Activated CD4-positive, alpha-beta memory T cell treated with anti-CD3 and anti-CD28 coated beads, Interleukin-2, amount 10 ng/mL, durations not matched to agents 7 days and 5 days (primary cell): ENCODE results near the gene TNS3. TPM values are rescaled to one million over a fixed set of nuclear protein-coding genes. Genes with fewer than 3 reads are reported as not detected.
"Not testable (repeated sequence)": the region's sequence is repeated elsewhere in the genome, so short reads cannot be mapped to it uniquely, and the experiment has no call there.

ENCODE experiments used
- CTCF ChIA-PET: fragments of 350-600 bp; sonication (Branson Sonifier 250); formaldehyde crosslinking; loops from one replicate; lab custom pipeline; 2021; ENCODE audit warnings: antibody characterized with exemption, inconsistent platforms; lab: Charles Lee
- POLR2A ChIA-PET: fragments of 350-600 bp; sonication (Branson Sonifier 250); formaldehyde crosslinking; loops from one replicate; lab custom pipeline; 2021; ENCODE audit warnings: antibody characterized with exemption; lab: Charles Lee
- DNase-seq: peaks from one replicate; pipeline ENCODE4 v3.0.0-alpha.2; 2020
- H3K27ac Mint-ChIP-seq: one replicate; pipeline ENCODE4 v1.8.0; 2021; ENCODE audit warnings: mild to moderate bottlenecking, mixed read lengths
- H3K27me3 Mint-ChIP-seq: one replicate; pipeline ENCODE4 v1.8.0; 2021; ENCODE audit warnings: mixed read lengths
- H3K36me3 Mint-ChIP-seq: one replicate; pipeline ENCODE4 v1.8.0; 2021; ENCODE audit warnings: low read depth, mixed read lengths
- H3K4me1 Mint-ChIP-seq: one replicate; pipeline ENCODE4 v1.8.0; 2021; ENCODE audit warnings: mixed read lengths
- H3K4me3 Mint-ChIP-seq: one replicate; pipeline ENCODE4 v1.8.0; 2021; ENCODE audit warnings: mild to moderate bottlenecking, mixed read lengths
- H3K9me3 Mint-ChIP-seq: one replicate; pipeline ENCODE4 v1.8.0; 2021; ENCODE audit warnings: mixed read lengths
- total RNA-seq, 2 experiments: library from RNA; stranded (reverse); gene quantifications; one replicate each; pipeline ENCODE4 v1.2.3, GENCODE V29; 2021

TNS3 gene
- total RNA-seq, 2 experiments from 2014 or later = 0.15 to 0.18 TPM

DNA sequence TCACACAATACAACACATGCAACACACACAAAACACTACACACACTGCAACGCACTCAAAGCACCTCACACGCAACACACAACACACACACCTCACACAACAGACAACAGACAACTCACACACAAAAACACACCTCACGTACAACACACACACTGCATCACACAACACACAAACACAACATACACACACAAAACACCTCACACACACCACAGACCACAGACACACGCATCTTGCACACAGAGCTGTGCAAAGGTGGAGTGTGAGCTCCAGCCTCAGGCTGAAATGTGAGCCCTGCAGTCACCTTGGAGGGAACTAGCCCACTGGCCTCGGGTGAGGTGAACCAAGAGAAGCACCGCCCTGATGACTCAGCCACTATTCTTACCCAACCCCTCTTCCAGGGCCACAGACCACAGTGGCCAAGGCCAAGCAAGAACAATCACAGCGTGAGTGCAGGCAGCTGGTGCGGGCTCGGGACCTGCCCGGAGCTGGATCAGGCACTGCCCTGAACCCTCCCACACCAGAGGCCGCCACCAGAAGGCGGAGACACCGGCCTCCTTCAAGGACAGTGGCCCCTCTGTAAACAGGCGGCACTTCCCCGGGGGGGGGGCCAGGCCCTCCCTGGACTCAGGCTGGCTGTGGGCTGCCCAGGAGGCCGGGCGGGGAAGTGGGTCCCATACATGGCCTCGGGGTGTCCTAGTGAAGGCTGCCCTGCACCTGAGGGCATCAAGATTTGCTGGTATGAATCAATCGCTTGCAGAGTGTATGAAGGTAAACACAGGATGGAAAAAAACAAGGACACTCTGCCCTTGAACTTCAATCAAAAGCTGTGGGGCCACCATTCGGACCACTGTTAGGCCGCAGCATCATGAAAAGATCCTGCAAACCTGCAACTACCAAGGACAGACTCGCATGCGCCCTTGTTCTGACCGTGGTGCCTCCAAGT is 106.7 kb downstream of the TNS3 start:
- H3K27ac Mint-ChIP-seq = no peak overlapping the region
- ChIA-PET POLR2A (no interaction called here), CTCF (no interaction called here)
- peaks cover 2% of the 10 kb centered on the region for H3K9me3 Mint-ChIP-seq
- H3K4me1 Mint-ChIP-seq = no peaks in the 10 kb centered on the region
- H3K27me3 Mint-ChIP-seq = no peaks in the 10 kb centered on the region
- no peaks in the 10 kb centered on the region for H3K36me3 Mint-ChIP-seq
- H3K4me3 Mint-ChIP-seq = no peak overlapping the region
- no peak for DNase-seq

DNA sequence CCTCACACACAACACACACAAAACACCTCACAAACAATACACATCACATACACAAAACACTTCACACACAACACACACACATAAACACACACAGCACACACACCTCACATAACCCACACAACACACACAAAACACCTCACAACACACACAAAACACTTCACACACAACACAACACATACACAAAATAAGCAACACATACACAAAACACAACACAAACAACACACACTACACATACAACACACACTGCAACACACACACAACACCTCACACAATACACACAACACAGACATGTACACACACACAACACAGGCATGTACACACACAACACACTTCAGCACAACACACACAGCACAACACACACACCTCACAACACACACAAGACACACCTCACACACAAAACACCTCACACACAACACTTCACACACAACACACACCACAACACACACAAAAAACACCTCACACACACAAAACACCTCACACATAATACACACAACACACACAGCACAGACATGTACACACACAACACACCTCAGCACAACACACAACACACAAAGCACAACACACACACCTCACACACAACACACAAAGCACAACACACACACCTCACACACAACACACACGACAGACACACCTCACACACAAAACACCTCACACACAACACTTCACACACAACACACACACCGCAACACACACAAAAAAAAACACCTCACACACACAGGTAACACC is 107.5 kb downstream of the TNS3 start:
- Mint-ChIP-seq H3K36me3 (no peaks in the 10 kb centered on the region), H3K4me1 (no peaks in the 10 kb centered on the region), H3K27ac (no peak overlapping the region), H3K4me3 (no peak overlapping the region), H3K9me3 (peaks cover 2% of the 10 kb centered on the region), H3K27me3 (no peaks in the 10 kb centered on the region)
- no peak for DNase-seq
- POLR2A ChIA-PET = no interaction called here
- CTCF ChIA-PET = no interaction called here

DNA sequence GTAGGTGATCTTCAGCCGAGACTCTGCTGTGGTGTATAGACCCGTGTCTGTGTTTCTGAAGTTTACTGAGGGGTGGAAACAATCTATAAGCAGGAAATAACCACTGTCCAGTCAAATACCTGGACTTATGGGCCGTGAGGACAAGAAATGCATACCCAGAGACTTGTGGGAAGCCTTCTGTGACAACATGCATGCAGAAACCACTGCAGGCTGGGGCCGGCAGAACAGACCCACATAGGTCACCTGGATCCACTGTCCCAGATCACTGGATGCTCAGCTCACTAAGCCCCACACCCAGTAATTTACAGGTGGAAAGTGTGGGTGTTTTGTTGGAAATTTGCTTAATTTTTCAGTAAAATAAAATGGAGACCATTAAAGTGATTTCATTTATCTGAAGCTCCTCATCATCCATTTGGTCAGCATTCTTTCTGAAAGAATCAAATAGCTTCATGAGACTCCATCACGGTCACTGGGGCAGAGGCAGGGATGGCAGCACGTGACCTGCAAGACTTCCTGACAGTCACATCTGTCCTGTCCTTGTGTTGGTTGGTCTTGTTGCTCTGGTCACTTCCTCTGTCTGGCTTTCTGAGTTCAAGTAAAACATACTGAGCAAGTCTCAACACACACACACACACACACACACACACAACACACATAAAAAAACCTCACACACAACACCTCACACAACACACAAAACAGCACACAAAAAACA is 108.3 kb downstream of the TNS3 start:
- CTCF ChIA-PET = no interaction called here

DNA sequence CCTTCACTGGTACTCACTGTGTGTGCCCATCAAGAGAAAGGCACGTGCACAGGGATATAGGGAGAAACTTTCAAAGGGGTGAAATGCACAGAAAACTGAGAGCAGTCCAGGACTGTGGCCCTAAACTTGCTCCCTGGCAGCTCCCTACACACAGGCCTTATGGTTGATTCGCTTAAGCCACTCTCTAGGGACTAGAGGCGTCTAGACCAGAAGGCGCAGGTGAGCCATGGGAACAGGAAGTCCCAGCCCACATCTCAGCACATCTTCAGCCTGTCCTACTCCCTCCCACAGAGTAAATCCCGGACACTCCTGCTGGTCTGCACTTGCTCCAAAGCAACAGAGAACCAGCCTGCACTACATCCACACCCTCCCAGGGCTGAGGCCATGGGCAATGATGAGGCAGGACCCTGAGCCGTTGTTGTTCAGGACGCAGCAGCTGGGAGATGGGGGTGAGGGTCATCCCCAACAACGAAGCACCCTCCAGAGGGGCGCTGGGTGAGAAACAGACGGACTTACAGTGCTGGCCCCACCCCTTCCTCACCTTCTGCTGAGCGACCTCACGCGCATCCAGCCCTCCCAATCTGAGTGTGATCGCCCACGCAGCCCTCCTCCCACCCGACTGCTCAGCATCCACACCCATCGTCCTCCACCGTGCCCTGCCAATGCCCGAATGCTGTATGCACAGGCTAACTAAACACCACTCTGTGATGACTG is 109.3 kb downstream of the TNS3 start:
- CTCF ChIA-PET = no interaction called here
- Mint-ChIP-seq H3K4me1 (no peaks in the 10 kb centered on the region), H3K4me3 (no peak overlapping the region), H3K9me3 (no peaks in the 10 kb centered on the region), H3K36me3 (no peaks in the 10 kb centered on the region), H3K27ac (no peak overlapping the region), H3K27me3 (no peaks in the 10 kb centered on the region)
- DNase-seq = no peak
- POLR2A ChIA-PET = no interaction called here

More for the DNA sequence above, 108.3 kb downstream of the TNS3 start:
- no peak for DNase-seq
- Mint-ChIP-seq H3K36me3 (no peaks in the 10 kb centered on the region), H3K9me3 (peaks cover under 1% of the 10 kb centered on the region), H3K27me3 (no peaks in the 10 kb centered on the region), H3K4me3 (no peak overlapping the region), H3K27ac (no peak overlapping the region), H3K4me1 (no peaks in the 10 kb centered on the region)
- POLR2A ChIA-PET = no interaction called here

DNA sequence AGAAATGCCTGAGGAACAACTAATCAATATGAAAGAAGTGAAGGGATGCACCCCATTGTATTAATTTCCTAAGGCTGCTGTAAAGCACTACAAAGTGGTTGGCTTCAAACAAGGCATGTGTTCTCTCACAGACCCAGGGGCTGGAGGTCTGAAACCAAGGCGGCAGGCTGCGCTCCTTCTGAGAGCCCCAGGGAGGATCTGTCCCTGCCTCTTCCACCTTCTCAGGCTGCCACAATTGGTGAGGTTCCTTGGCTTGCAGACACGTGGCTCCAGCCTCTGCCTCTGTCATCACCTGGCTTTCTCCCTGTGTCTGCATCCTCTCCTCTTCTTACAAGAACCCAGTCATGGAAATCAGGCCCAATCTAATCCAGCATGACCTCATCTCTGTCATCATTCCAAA is 110.1 kb downstream of the TNS3 start:
- DNase-seq = no peak
- H3K36me3 Mint-ChIP-seq = no peaks in the 10 kb centered on the region
- H3K4me1 Mint-ChIP-seq = no peaks in the 10 kb centered on the region
- H3K9me3 Mint-ChIP-seq = no peaks in the 10 kb centered on the region
- POLR2A ChIA-PET = no interaction called here
- CTCF ChIA-PET = no interaction called here
- no peak overlapping the region for H3K27ac Mint-ChIP-seq
- no peaks in the 10 kb centered on the region for H3K27me3 Mint-ChIP-seq
- H3K4me3 Mint-ChIP-seq = no peak overlapping the region

GRCh38 chr7:47471358-47471703 is 110.6 kb downstream of the TNS3 start:
- ChIA-PET CTCF (no interaction called here), POLR2A (no interaction called here)
- H3K4me3 Mint-ChIP-seq = no peak overlapping the region
- H3K9me3 Mint-ChIP-seq = no peaks in the 10 kb centered on the region
- H3K4me1 Mint-ChIP-seq = no peaks in the 10 kb centered on the region
- DNase-seq = no peak
- H3K36me3 Mint-ChIP-seq = no peaks in the 10 kb centered on the region
- no peak overlapping the region for H3K27ac Mint-ChIP-seq
- H3K27me3 Mint-ChIP-seq = no peaks in the 10 kb centered on the region

DNA sequence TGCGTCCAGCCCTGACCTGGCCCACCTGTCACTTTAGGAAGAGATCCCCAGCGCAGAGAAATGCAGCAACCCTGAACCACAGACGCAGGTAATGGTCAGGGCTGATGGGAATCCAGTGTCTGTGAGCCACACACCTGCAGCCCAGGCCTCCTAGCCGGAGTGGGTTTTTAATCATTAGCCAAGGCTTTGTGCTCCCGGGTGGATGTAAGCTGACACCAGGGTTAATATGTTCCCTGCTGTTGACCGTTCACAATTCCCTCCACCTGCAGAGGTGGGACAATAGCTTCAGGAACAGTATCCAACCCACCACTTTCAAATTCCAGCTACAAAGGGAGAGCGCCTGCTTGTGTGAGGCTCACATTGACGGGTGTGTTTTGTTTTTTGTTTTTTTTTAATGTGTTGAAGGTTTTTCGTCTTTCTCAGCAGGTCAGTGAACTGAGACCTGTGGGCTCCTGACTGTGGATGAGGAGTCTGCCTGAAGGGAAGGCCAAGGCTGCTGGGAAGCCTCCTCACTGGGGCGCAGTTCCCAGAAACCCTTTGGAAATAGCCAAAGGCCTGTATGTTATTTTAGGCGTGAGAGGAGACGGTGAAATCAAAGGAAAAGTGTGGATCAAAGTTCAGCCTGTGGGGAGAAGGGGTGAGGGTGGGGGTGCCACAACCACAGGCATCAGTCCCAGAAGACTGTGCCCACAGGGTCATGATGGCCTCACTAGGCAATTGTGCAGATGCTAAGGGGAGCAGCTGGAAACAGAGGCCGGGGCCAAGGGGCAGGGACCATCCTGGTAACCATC is 111.1 kb downstream of the TNS3 start:
- Mint-ChIP-seq H3K36me3 (no peaks in the 10 kb centered on the region), H3K4me1 (no peaks in the 10 kb centered on the region), H3K27me3 (no peaks in the 10 kb centered on the region), H3K9me3 (no peaks in the 10 kb centered on the region), H3K4me3 (no peak overlapping the region), H3K27ac (no peak overlapping the region)
- no peak for DNase-seq
- CTCF ChIA-PET = no interaction called here
- POLR2A ChIA-PET = no interaction called here

DNA sequence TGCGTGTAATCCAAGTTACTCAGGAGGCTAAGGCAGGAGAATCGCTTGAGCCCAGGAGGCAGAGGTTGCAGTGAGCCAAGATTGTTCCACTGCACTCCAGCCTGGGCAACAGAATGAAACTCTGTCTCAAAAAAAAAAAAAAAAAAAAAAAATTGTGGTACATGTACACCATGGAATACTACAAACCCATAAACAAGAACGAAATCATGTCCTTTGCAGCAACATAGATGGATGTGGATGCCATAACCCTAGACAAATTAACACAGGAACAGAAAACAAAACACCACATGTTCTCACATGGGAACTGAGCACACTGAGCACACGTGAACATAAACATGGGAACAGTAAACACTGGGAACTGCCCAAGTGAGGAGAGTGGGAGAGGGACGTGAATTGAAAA is 112.1 kb downstream of the TNS3 start:
- DNase-seq, H3K9me3 Mint-ChIP-seq, H3K36me3 Mint-ChIP-seq, H3K4me1 Mint-ChIP-seq, H3K27me3 Mint-ChIP-seq, CTCF ChIA-PET, POLR2A ChIA-PET, H3K27ac Mint-ChIP-seq, H3K4me3 Mint-ChIP-seq: not testable (repeated sequence)

DNA sequence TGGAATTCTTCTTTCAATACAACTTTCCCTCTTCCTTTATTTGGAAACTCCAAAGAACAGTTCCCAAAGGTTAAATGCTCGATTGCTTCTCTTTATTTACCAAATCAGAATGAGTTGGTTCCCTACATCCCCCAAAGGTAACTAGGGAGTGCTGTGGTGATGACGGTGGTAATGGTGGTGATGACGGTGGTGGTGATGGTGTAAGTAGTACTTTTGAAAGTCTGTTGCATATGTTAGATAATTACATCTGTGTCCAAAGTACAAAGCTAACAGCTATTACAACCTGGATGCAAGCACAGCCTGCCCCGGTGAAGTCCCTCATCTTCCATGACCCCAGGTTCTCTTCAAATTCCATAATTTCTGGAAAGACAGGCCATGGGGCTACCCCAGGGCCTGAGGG is 115.1 kb downstream of the TNS3 start:
- ChIA-PET CTCF (no interaction called here), POLR2A (interaction anchor here (1.5 kb wide), 1 partner anchor 14 kb away, joined by 3 read pairs; no protein-coding TSS in a partner anchor)
- H3K4me1 Mint-ChIP-seq = no peaks in the 10 kb centered on the region
- H3K27ac Mint-ChIP-seq = no peak overlapping the region
- H3K27me3 Mint-ChIP-seq = no peaks in the 10 kb centered on the region
- H3K4me3 Mint-ChIP-seq = no peak overlapping the region
- no peak for DNase-seq
- no peaks in the 10 kb centered on the region for H3K9me3 Mint-ChIP-seq
- no peaks in the 10 kb centered on the region for H3K36me3 Mint-ChIP-seq

GRCh38 chr7:47465191-47465590 is 116.7 kb downstream of the TNS3 start:
- H3K4me1 Mint-ChIP-seq = no peaks in the 10 kb centered on the region
- H3K27me3 Mint-ChIP-seq = no peaks in the 10 kb centered on the region
- DNase-seq = no peak
- no peak overlapping the region for H3K27ac Mint-ChIP-seq
- H3K36me3 Mint-ChIP-seq = no peaks in the 10 kb centered on the region
- no peaks in the 10 kb centered on the region for H3K9me3 Mint-ChIP-seq
- no peak overlapping the region for H3K4me3 Mint-ChIP-seq
- CTCF ChIA-PET = no interaction called here
- POLR2A ChIA-PET = no interaction called here

- POLR2A ChIA-PET = no interaction called here
- no peak for DNase-seq
- Mint-ChIP-seq H3K27me3 (no peaks in the 10 kb centered on the region), H3K36me3 (no peaks in the 10 kb centered on the region), H3K4me1 (no peaks in the 10 kb centered on the region), H3K27ac (no peak overlapping the region), H3K9me3 (no peaks in the 10 kb centered on the region), H3K4me3 (no peak overlapping the region)
- CTCF ChIA-PET = no interaction called here
Observed at GRCh38 chr7:47464266-47464665, 117.6 kb downstream of the TNS3 start.

DNA sequence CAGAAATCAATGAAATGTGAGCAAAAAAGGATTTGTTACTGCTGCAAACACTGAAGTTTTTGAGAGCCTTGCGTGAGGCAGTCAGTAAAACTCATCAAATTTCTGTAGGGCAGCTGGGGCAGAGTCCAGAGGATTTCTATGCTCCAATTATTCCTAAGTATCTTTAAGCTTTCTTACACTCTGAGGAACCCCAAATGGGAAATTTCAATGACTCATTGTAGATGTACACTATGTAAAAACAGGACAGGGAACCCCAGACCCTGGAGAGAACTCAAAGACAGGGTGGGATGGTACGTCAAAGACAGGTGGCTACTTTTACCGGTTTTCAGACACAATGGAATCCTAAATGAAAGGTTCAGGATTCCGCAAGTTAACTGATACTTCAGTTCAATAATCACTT is 120.2 kb downstream of the TNS3 start:
- CTCF ChIA-PET = no interaction called here
- no peaks in the 10 kb centered on the region for H3K9me3 Mint-ChIP-seq
- H3K4me3 Mint-ChIP-seq = no peak overlapping the region
- POLR2A ChIA-PET = no interaction called here
- no peaks in the 10 kb centered on the region for H3K36me3 Mint-ChIP-seq
- H3K4me1 Mint-ChIP-seq = no peaks in the 10 kb centered on the region
- no peaks in the 10 kb centered on the region for H3K27me3 Mint-ChIP-seq
- DNase-seq = no peak
- H3K27ac Mint-ChIP-seq = no peak overlapping the region
